Epithelial cell of prostate (primary cell): Measurements from ENCODE around the gene WSCD2.

Experiments
- DNase-seq: peaks from one replicate; pipeline ENCODE4 v3.0.0-alpha.2; 2011; ENCODE audit warnings: low read depth, low spot score
- H3K27ac ChIP-seq: fragments of 450-650 bp; 2 replicates; pipeline ENCODE4 v1.5.1; 2017; ENCODE audit warnings: mild to moderate bottlenecking

Gene WSCD2

GRCh38 chr12:108187831-108188230 is 58.7 kb downstream of the WSCD2 start:
- no peak for DNase-seq
- no peak overlapping the region for H3K27ac ChIP-seq

GRCh38 chr12:108190529-108190928 is 61.4 kb downstream of the WSCD2 start:
- no peak overlapping the region for H3K27ac ChIP-seq
- DNase-seq = no peak

- no peak for DNase-seq
- H3K27ac ChIP-seq = no peak overlapping the region
These were observed 62.0 kb downstream of the WSCD2 start for GRCh38 chr12:108191086-108191485.

GRCh38 chr12:108191938-108192337 is 62.9 kb downstream of the WSCD2 start:
- H3K27ac ChIP-seq = no peak overlapping the region
- DNase-seq = no peak

- no peak overlapping the region for H3K27ac ChIP-seq
- no peak for DNase-seq
These were observed 64.4 kb downstream of the WSCD2 start for GRCh38 chr12:108193493-108193892.

GRCh38 chr12:108193917-108194316 is 64.8 kb downstream of the WSCD2 start:
- DNase-seq = no peak

GRCh38 chr12:108194585-108194984 is 65.5 kb downstream of the WSCD2 start:
- H3K27ac ChIP-seq = no peak overlapping the region
- DNase-seq = no peak

More at GRCh38 chr12:108193917-108194316, 64.8 kb downstream of the WSCD2 start:
- H3K27ac ChIP-seq = no peak overlapping the region

GRCh38 chr12:108196319-108196718 is 67.2 kb downstream of the WSCD2 start:
- no peak overlapping the region for H3K27ac ChIP-seq
- DNase-seq = no peak

- no peak for DNase-seq
- H3K27ac ChIP-seq = no peak overlapping the region
These were observed 67.8 kb downstream of the WSCD2 start for GRCh38 chr12:108196921-108197320.

GRCh38 chr12:108198043-108198442 is 69.0 kb downstream of the WSCD2 start:
- DNase-seq = no peak
- H3K27ac ChIP-seq = no peak overlapping the region

- no peak for DNase-seq
- no peak overlapping the region for H3K27ac ChIP-seq
These were observed 70.0 kb downstream of the WSCD2 start for GRCh38 chr12:108199106-108199505.

- no peak overlapping the region for H3K27ac ChIP-seq
- no peak for DNase-seq
These were observed 72.7 kb downstream of the WSCD2 start for GRCh38 chr12:108201808-108202207.

- no peak overlapping the region for H3K27ac ChIP-seq
- DNase-seq = no peak
These were observed 75.3 kb downstream of the WSCD2 start for GRCh38 chr12:108204117-108204987.

GRCh38 chr12:108205864-108206263 is 76.8 kb downstream of the WSCD2 start:
- H3K27ac ChIP-seq = no peak overlapping the region
- no peak for DNase-seq

GRCh38 chr12:108207791-108208730 is 79.0 kb downstream of the WSCD2 start:
- no peak for DNase-seq
- no peak overlapping the region for H3K27ac ChIP-seq

GRCh38 chr12:108210001-108210400 is 80.9 kb downstream of the WSCD2 start:
- DNase-seq = no peak

GRCh38 chr12:108211157-108211556 is 82.1 kb downstream of the WSCD2 start:
- no peak overlapping the region for H3K27ac ChIP-seq
- DNase-seq = no peak

More at GRCh38 chr12:108210001-108210400, 80.9 kb downstream of the WSCD2 start:
- H3K27ac ChIP-seq = no peak overlapping the region

- no peak for DNase-seq
- no peak overlapping the region for H3K27ac ChIP-seq
These were observed 84.9 kb downstream of the WSCD2 start for GRCh38 chr12:108213871-108214445.

- no peak overlapping the region for H3K27ac ChIP-seq
- DNase-seq = no peak
These were observed 85.4 kb downstream of the WSCD2 start for GRCh38 chr12:108214486-108214885.

- no peak overlapping the region for H3K27ac ChIP-seq
- DNase-seq = no peak
These were observed 86.4 kb downstream of the WSCD2 start for GRCh38 chr12:108215458-108215857.

GRCh38 chr12:108218921-108219320 is 89.8 kb downstream of the WSCD2 start:
- no peak overlapping the region for H3K27ac ChIP-seq
- no peak for DNase-seq
